ENCODE data around the gene USP7. TPM values are rescaled to one million over a fixed set of nuclear protein-coding genes. Genes with fewer than 3 reads are reported as not detected.

The USP7 gene
- total RNA-seq, 4 donors from 2014 or later: 67.9 to 84.7 (median 73.3) TPM

DNA sequence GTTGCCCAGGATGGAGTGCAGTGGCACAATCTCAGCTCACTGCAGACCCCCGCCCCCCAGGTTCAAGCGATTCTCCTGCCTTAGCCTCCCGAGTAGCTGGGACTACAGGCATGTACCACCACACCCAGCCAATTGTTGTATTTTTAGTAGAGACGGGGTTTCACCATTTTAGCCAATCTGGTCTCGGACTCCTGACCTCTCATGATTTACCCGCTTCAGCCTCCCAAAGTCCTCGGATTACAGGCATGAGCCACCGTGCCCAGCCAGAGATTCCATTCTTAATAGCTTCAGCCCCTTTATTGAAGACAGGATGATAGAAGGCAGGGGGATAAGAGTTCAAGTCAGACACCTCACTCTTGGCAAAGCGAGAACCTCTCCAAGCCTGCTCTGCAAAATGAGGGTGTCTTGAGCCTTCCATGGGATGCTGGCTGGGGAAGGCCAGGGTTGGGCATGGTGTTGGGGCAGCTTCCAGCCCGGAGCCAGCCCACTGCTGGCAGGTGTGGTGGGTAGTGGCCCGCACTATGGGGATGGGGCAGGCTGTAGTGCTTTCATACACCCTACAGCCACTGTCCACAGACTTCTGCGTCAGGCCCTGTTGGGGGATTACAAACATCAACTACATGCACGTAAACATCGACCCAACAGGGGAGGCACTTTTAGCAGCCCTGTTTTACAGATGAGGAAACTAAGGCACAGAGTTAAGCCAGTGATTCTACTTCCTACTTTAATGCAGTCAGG is 98.4 kb downstream of the USP7 start:
- Histone ChIP-seq H3K27me3 (peaks cover 0 to 13% (median 3%) of the 10 kb centered on the region in 4 donors), H3K4me1 (peaks cover 60 to 90% (median 86%) of the 10 kb centered on the region in 4 donors), H3K4me3 (peak overlapping the region in 1 of 4 donors; percentile 32), H3K27ac (replicated peaks in 1 of 4) (peak overlapping the region; percentile 23 to 87 (median 84)), H3K36me3 (no peaks in the 10 kb centered on the region), H3K9me3 (no peaks in the 10 kb centered on the region)
- intact Hi-C loops (cut with DNase I): loop anchor here (5.0 kb wide), 1 partner anchor 68 kb away; the partner anchor contains the start of genes PMM2 and TMEM186
- TF ChIP-seq EP300 (IDR thresholded peaks at IDR 0.05) (no peak), POLR2A (IDR thresholded peaks at IDR 0.05; ENCODE audit: low read depth) (no peak), POLR2AphosphoS5 (IDR thresholded peaks at IDR 0.05) (no peak)
- TF ChIP-seq, protein P1, sequence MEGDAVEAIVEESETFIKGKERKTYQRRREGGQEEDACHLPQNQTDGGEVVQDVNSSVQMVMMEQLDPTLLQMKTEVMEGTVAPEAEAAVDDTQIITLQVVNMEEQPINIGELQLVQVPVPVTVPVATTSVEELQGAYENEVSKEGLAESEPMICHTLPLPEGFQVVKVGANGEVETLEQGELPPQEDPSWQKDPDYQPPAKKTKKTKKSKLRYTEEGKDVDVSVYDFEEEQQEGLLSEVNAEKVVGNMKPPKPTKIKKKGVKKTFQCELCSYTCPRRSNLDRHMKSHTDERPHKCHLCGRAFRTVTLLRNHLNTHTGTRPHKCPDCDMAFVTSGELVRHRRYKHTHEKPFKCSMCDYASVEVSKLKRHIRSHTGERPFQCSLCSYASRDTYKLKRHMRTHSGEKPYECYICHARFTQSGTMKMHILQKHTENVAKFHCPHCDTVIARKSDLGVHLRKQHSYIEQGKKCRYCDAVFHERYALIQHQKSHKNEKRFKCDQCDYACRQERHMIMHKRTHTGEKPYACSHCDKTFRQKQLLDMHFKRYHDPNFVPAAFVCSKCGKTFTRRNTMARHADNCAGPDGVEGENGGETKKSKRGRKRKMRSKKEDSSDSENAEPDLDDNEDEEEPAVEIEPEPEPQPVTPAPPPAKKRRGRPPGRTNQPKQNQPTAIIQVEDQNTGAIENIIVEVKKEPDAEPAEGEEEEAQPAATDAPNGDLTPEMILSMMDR (IDR thresholded peaks at IDR 0.05): no peak
- 90% methylated on average over 11 of the region's 14 CpGs for WGBS
- no peak for DNase-seq (ENCODE audit: extremely low spot score)

DNA sequence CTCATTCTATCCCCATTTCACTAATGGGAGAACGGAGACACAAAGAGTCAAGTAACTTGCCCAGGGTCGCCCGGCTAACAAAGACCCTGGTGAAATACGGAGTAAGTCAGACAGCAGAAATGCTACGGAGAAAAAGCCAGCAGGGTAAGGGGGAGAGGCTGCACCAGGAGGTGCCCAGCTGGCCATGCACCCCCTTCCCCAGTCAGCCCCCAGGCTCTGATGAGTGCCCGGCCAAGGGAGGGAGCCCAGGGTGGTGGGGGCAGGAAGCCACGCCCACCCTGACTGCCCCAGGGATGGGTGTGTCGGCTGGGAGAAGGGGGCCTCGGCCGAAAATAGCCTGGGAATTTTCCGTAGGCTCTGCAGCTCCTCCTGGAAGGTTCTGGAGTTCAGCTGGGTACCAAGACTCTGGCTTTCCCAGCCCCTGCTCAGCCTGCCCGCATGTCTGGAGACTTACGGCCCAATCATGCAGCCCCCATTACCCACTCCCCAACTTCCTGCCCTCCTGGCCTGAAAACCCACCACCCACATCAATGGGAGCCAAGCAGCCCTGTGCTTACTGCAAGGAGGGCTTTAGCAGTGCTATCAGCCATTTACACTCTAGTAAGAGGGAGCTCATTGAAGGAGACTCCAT is 99.1 kb downstream of the USP7 start:
- 44% methylated on average over 13 of the region's 13 CpGs for WGBS
- Histone ChIP-seq H3K27me3 (peaks cover 0 to 13% (median 3%) of the 10 kb centered on the region in 4 donors), H3K4me1 (peaks cover 66 to 95% (median 90%) of the 10 kb centered on the region in 4 donors), H3K4me3 (peak overlapping the region in 1 of 4 donors; percentile 32), H3K27ac (replicated peaks in 1 of 4) (peak overlapping the region; percentile 23 to 87 (median 70)), H3K9me3 (no peaks in the 10 kb centered on the region), H3K36me3 (no peaks in the 10 kb centered on the region)
- intact Hi-C loops (cut with DNase I): loop anchor here (5.0 kb wide), 1 partner anchor 67 kb away; the partner anchor contains the start of genes PMM2 and TMEM186
- no peak for TF ChIP-seq EP300 (IDR thresholded peaks at IDR 0.05)
- DNase-seq (ENCODE audit: extremely low spot score): no peak

DNA sequence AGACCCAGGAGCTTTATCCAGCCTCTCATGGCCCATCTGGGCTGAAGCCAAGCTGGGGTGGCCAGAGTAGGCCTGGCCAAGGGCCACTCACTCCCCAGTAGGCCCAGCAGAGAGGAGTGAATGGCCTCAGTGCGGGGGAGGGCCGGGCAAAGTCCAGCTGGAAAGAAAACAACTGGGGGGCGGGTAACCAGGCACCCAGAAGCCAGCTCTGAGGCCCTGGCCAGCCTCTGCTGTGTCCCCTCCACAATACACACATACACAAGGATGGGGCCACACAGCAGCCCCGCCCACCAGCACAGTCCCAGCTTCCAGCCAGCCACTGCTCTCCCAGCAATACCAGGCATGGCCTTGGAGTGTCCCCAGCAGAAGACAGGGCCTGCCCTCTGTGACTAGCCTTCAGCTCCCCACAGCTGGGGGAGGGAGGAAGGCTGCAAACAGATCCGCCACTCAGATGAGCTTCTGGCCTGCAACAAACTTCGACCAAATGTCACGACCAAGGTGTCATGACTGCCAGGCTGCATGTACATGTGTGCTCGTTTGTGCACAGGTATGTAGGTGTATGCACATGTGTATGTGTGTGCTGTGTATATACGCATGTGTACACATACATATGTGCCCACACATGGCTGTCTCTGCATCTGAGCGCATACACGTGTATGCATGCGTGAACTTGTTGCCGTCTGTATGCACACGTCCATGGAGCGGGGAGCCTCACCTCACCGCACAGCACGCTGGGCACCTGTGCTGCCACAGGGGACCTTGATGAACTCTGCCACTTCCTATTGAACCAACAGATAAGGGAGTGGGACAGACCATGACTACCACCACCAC is 99.9 kb downstream of the USP7 start:
- Histone ChIP-seq H3K4me3 (peak overlapping the region in 1 of 4 donors; percentile 32), H3K27ac (replicated peaks in 1 of 4) (peak overlapping the region; percentile 23 to 87 (median 55))
- intact Hi-C loops (cut with DNase I): no loop called here

DNA sequence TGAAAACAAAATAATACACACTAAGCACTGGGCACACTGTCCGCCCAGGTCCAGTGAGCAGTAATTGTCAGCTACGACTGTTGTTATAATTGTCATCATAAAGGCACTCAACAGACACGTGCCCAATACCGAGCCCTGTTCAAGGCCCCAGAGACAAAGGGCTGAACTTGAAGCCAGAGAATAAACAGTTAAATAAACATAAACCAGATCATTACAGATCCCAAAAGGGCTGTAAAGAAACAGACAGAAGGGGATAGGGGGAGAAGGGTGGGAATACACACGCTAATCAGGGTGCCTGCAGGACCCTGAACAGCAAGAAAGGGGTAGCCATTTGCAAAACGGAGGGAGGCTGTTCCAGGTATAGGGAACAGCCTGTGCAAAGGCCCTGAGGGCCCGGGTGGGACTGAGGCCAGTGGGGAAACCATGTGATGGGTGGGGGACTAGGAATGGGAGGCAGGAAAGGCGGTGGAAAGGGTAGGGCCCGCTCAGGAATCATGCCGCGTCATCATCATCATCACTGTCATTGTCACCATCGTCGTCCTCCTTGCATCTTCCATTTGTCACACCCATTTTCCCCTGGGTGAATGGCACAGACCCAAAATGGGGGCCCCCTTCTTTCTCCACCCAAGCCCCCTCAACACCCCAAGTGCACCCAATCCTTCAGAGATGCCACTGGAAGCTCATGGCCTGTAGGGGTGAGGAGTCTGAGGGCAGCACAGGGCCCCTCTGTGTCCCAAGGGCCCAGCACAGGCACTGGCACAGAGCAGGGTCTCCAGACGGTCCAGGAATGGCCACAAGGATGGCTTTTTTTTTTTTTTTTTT is 101.2 kb downstream of the USP7 start:
- DNase-seq (ENCODE audit: extremely low spot score): no peak
- peaks cover 0 to 17% (median 15%) of the 10 kb centered on the region in 4 donors for H3K36me3 ChIP-seq
- TF ChIP-seq POLR2A (IDR thresholded peaks at IDR 0.05; ENCODE audit: low read depth) (no peak), EP300 (IDR thresholded peaks at IDR 0.05) (no peak), POLR2AphosphoS5 (IDR thresholded peaks at IDR 0.05) (no peak)
- TF ChIP-seq, protein P1 (IDR thresholded peaks at IDR 0.05): no peak
- peak overlapping the region; percentile 12 to 80 (median 60) for H3K27ac ChIP-seq (replicated peaks in 1 of 4)
- peaks cover 0 to 13% (median 3%) of the 10 kb centered on the region in 4 donors for H3K27me3 ChIP-seq
- H3K9me3 ChIP-seq: no peaks in the 10 kb centered on the region
- no peak overlapping the region for H3K4me3 ChIP-seq
- intact Hi-C loops (cut with DNase I): no loop called here
- WGBS: 85% methylated on average over 14 of the region's 14 CpGs
- H3K4me1 ChIP-seq: peaks cover 76 to 94% (median 92%) of the 10 kb centered on the region in 4 donors

More for the DNA sequence above, 99.9 kb downstream of the USP7 start:
- TF ChIP-seq, protein P1 (IDR thresholded peaks at IDR 0.05): no peak
- peak in 1 of 2 donors; percentile 6 for TF ChIP-seq POLR2AphosphoS5 (IDR thresholded peaks at IDR 0.05)
- Histone ChIP-seq H3K36me3 (peaks cover 0 to 7% (median 4%) of the 10 kb centered on the region in 4 donors), H3K9me3 (no peaks in the 10 kb centered on the region), H3K4me1 (peaks cover 73 to 96% (median 92%) of the 10 kb centered on the region in 4 donors), H3K27me3 (peaks cover 0 to 13% (median 3%) of the 10 kb centered on the region in 4 donors)
- WGBS: 83% methylated on average over 4 of the region's 17 CpGs
- DNase-seq (ENCODE audit: extremely low spot score): no peak

Data from esophagus muscularis mucosa (tissue), 4 donors.